GM18867 (cell line): ENCODE results near the gene RETREG1.
A peak's percentile ranks its signal among the peaks of the same experiment; 100 is the strongest.
"Not testable (repeated sequence)": the region's sequence is repeated elsewhere in the genome, so short reads cannot be mapped to it uniquely, and the experiment has no call there.

Source experiments
- ATAC-seq: cut with Tn5 transposase; IDR thresholded peaks from one replicate; pipeline ENCODE4 v1.9.1; 2021; ENCODE audit warnings: mild to moderate bottlenecking, moderate library complexity; ENCODE audit not compliant: unreplicated experiment

Gene RETREG1

DNA sequence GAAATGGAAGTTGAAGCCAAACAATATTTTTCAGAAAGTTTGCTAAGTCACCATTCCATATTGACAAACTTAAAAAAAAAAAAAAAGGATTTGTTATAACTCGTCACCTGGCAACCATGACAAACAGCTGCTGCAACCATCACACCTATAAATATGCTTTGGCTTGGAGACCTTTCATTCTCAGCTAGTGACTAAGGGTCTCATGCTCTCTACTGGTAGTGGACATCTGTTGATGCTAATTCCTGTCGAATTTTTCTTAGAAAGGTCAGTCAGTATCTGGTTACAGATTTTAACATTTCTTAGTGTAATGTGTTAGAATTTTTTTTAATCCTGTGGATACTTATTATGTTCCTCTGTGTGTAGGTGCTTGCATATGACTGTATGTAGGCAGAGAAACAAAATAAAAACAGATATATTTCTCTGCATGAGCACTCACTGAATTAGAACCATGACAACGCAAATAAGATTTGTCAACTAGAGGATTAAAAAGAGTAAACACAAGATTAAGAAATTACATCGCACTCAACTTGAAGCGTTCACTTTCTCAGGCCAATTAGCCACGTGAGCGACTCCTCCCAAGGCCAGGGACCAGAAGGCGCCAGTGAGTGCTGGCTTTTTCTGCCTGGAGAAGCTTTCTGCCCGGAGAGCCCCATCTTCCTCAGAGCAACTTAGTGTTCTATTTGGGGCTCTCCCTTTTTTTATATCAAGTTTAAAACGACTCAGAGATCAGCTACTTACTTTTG lies 124.2 kb downstream of the RETREG1 start:
- ATAC-seq, result no peak

GRCh38 chr5:16490911-16491310 lies 125.9 kb downstream of the RETREG1 start:
- no peak for ATAC-seq

DNA sequence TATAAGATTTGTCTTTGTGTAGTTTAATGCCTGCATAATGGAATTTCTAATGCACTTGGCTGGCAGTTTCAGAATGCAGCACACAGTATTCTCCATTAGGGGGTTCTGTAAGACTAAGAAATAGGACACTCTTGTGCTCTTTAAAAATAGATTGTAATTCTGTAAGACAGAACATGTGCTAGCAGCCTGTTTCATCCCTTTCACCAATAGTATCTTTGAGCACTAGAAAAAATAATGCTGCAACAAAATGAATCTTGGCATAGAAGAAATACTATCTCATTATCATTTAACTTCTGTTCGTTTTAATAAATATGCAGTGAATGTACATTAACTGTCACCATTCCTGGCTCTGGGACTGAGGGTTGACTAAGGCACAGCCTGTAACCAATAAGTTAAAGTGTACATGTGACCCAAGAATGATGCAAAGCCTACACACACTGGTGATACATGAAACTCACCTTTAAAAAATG lies 127.4 kb downstream of the RETREG1 start:
- ATAC-seq, result peak; percentile 85

DNA sequence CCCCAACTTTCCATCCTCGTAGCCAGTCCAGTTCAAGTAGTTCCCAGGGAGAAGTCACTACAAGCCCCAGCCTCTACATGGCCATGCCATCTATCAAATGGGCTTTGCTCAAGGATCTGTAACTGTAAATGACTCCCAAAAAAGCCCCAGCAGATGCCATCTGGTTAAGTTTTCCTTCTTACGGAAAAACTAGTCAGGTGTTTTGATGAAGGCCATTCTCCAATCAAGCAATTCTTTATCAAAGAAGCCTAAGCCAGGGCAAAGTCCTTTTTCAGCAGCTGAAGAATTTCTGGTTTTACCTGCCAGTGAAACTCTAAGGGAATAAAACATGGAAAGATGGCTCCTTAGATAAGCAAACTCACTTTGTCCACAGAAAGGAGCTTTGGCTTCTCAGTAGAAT lies 129.3 kb downstream of the RETREG1 start:
- ATAC-seq, result no peak

- ATAC-seq, result no peak
Observed at GRCh38 chr5:16486711-16487111, 130.1 kb downstream of the RETREG1 start.

GRCh38 chr5:16485656-16486055 lies 131.1 kb downstream of the RETREG1 start:
- ATAC-seq, result no peak

DNA sequence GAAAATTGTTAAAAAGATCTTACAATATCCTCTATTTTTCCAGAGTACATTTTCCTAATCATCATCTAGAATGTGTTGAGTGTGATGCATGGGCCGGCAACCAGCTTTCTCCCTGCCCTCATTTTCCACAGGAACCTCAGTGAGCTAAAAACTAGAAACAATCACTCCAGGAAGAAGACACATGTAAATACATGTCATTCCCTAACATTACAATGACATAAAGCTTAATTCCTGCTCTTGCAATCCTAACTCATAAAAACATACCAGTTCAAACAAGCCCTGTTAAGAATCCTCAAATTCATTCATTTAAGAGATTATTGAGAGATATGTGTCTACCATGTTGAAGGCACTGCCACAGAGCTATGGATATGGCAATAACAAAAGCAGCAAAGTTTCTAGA lies 132.7 kb downstream of the RETREG1 start:
- no peak for ATAC-seq

GRCh38 chr5:16483361-16483760 lies 133.4 kb downstream of the RETREG1 start:
- no peak for ATAC-seq

DNA sequence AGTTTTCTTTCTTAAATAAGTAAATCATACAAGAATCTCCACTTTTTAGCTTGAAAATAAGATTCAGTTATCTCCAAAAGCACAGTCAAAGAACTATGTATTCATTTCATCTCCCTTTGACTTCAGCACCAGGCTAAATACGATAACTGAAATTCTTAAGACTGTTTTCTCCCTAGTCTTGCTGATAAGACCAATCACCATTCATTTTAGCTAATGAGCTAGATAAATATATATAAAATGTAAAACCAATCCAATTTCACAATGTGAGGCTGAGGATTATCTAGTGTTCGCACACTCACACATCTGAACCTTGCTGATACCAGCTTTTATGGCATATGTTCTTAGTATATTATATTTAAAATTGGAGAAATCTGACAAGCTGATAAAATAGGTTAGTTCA lies 133.9 kb downstream of the RETREG1 start:
- ATAC-seq, result no peak

DNA sequence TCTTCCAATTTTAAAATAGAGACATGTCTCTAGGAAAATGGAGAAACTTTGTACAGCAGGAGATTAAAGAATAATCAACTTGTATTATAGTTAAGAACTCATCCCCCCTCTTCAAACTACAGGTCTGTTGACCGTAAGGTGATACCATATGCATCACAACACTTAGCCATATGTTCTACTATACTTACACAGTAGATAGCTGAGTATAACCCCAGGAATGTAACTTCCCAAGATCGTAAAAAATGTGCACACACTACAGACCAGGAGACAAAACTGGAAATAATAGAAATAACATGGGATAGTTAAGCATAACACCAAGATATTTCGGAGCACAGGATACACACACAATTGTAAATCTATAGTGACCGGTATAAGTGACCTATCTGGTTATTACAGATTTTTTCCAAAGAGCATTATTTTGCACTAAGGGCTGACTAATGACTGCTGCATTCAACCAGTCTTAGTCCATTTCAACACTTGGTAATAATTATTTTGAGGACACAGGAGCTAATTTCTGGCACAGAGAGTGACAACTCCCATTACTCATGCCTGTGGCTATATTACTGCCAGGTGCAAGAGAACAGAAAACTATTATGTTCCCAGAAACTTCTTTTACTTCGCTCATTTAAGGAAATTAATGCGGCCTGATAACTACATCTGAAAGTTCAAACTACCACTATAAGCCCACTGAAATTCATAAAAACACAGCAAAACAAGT lies 135.8 kb downstream of the RETREG1 start:
- no peak for ATAC-seq

- no peak for ATAC-seq
Observed at GRCh38 chr5:16480144-16480543, 136.7 kb downstream of the RETREG1 start.

- ATAC-seq, result no peak
Observed at GRCh38 chr5:16477541-16477940, 139.3 kb downstream of the RETREG1 start.

DNA sequence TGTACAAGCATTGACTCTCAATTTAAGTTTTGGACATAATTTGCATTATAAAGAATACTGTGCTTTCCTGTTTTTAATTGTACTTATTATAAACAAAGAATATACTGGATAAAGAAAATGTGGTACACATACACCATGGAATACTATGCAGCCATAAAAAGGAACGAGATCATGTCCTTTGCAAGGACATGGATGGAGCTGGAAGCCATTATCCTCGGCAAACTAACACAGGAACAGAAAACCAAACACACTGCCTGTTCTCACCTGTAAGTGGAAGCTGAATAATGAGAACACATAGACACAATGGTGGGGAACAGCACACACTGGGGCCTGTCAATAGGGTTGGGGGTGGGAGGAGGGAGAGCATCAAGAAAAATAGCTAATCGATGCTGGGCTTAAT lies 140.4 kb downstream of the RETREG1 start:
- ATAC-seq, result not testable (repeated sequence)

GRCh38 chr5:16471387-16471786 lies 145.4 kb downstream of the RETREG1 start:
- no peak for ATAC-seq

DNA sequence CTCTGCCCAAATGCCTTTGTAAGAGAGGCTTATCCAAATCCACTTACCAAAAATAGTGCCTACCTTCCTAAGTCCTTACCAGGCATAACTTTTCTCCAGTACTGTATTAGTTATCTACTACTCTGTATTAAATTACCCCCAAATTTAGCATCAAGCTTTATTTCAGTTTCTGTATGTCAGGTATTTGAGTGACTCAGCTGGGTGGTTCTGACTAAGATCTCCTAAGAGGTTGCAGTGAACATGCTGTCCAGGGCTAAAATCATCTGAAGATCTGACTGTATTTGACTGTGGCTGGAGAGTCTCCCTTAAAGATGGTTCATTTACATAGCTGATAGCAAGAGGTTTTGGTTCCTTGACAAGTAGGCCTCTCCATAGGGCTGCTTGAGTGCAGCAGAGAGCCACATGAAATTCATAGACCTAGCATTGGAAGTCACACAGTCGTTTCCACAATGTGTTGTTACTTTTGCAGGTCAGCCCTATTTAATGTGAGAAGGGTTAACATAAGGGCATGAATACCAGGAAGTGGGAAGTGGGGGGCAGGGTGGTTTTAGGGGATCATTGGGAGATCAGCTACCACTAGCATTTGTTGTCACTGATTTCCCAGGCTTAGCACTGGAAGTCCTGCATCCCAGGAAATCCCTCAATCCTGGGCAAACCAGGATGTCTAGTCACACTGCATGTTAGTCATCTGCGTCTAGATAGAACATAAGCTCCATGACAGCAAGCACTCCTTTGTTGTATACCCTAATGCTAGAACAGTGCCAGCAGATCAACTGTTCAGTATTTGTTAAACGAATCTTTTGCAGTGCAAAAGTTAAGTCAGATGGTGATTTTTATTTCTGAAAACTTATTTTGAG lies 149.2 kb downstream of the RETREG1 start:
- ATAC-seq, result peak; percentile 76

DNA sequence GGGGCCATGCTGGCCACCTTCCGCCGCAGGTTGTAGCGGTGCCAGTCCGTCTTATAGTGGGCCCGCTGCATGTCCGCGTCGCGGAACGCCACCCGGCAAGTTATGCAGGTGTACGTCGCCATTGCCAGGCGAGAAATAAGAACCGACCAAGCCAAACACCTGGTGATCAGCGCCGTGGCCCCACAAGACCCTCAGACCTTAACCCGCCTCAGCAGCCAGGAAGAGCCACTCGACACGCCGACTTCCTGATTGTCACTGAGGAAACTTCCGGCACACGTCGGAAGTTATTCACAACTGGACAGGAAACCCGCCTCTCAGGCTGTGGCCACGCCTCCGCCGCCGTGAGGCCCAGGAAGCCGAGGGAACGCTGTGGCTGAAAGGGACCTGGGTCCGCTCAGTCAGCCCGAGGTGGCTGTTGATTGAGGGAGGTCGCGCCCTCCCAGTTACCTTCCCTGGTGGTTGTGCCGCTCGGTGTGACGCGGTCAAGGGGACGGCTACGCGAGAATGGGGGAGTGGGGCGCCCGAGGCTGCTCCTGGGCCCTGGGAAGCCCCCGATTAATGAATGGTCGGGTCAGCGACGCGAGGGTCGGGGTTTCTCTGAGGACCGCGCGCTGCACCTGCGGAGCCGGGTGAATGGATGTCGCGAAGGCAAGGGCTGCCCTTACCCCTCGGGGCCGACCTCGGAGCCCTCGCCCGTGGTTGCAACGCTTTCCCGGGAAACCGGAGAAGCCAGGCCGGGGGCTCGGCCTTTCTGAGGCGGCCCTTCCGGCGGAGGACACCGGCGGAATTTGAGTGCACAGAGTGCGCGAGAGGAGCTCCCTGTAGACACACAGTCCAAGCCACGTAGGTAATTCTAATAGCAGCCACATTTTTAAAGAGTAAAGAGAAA lies 151.0 kb downstream of the RETREG1 start, which contains the start of gene ZNF622:
ZNF622 (minus strand) TSS at position 257 of the 889 bp plus-strand sequence; CDS start at position 122, 135 bp downstream.
- peak; percentile 85 for ATAC-seq

DNA sequence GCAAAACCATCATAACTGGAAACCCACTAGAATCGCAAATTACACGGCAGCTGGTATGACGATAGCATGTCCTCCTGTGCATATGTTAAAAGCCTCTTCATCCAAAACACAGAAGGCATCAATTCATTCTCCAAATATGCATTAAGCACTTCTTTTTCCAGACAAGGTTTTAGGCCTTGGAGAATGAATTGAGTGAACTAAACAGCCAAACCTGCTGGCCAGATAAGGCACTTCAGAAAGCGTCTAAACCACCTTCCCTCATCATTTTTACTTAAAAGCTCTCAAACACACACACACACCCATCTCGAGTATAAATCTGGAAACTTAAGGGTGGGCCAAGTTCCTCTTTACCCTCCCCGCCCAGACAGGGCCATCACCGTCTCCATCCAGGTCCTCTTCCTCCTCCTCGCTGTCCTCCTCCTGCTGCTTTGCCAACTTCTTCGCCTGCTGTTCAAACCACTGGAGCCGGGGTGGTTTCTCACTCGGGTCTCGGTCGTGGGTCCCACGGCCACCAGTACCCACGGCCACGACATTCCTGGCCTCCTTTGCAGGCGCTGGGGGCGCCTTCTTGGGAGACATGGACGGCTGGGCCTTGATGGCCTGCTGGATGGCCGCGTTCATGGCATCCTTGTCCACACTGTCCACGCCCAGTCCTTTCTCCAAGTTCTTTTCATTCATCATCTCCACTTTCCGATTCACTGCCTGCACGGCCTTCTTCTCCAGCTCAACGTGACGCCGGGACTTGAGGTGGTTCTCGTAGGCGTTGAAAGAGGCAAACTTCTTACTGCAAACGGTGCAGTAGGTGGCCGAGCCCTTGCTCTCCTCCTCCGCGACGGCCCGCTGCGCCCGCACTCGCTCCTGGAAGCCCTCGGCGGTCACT lies 151.9 kb downstream of the RETREG1 start:
- no peak for ATAC-seq

DNA sequence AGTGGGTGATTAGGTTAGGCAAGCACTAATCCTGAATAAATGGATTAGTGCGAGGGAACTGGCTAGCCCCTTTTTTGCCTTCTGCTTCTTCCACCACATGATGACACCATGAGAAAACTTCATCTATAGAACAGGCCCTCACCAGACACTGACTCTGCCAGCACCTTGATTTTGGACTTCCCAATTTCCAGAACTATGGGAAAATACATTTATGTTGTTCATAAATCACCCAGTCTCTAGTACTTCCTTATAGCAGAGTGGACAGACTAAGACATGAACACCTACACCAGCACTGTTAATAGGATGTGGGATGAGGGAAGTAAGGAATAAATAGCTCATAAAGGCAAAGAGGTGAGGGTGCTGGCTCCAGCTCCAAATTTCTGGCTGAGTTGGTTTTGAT lies 152.6 kb downstream of the RETREG1 start:
- ATAC-seq, result no peak

DNA sequence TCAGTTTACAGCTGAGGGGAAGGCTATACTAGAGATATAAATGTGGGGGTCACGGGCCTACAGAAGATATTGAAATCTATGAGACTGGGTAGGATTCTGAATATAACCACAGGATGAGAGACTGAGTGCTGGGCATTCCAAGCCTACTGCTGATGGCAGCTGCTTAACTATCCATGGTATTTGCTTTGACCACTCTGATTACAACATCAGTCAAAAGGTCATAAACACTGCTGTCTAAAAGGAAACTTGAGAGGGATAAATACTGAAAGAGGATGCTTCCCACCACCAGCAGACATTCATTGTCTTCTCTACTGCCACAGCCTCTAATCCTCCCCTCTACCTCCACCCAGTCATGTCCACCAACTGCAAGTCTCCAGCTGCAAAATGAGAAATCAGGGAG lies 155.0 kb downstream of the RETREG1 start:
- no peak for ATAC-seq
